ENCODE results near the gene PRKN. TPM values are rescaled to one million over a fixed set of nuclear protein-coding genes. Genes with fewer than 3 reads are reported as not detected.

The PRKN gene
- total RNA-seq, 4 donors from 2014 or later = 4.5 to 12.3 (median 9.0) TPM

DNA sequence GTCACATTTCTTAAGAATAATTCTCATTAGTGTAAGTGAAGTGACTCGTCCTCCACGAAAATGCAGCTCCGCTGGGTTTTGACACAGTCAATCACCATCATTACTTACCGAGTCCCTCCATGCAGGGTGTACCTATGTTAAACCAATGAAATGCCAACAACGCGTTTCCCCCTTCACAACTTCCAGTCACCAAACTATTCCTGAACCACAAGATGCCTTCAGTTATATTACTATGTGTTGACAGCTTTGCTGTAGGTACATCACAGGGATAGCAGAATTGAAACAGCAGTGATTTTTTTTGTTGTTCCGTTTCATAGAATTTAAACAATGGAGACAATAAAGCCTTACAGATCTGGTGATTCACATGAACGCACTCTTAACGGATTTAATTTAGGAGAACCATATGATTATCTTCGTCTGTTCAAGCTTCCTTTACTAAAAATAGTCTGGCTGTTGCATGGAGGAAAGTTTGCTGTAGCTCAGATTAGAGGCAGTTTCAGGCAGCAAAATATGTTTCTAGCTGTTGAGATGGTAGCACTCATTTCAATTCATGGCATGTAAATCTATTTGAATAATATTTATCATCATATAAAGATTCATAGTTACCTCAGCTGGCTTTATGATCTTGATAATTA is 652.8 kb downstream of the PRKN start:
- 80 to 87% methylated on average over 10 of the region's 10 CpGs for WGBS, 2 donors (ENCODE audit: low coverage in 1 of 2)
- no peaks in the 10 kb centered on the region for H3K4me1 ChIP-seq
- no peaks in the 10 kb centered on the region for H3K27me3 ChIP-seq
- no peaks in the 10 kb centered on the region for H3K9me3 ChIP-seq
- intact Hi-C loops (cut with DNase I; ENCODE audit: low total_unique reads) (no loop called here), in situ Hi-C loops (cut with MboI; ENCODE audit: low pct_ligation_motif_present in 1 of 4, low pct_unique_long_range_greater_than_20kb in 1 of 4, low sequenced_read_pairs in 3 of 4) (no loop called here)
- no peak overlapping the region for H3K27ac ChIP-seq
- TF ChIP-seq EP300 (IDR thresholded peaks at IDR 0.05; ENCODE audit: low read depth) (no peak), POLR2AphosphoS5 (IDR thresholded peaks at IDR 0.05) (no peak), POLR2A (IDR thresholded peaks at IDR 0.05) (no peak)
- TF ChIP-seq, protein P1, sequence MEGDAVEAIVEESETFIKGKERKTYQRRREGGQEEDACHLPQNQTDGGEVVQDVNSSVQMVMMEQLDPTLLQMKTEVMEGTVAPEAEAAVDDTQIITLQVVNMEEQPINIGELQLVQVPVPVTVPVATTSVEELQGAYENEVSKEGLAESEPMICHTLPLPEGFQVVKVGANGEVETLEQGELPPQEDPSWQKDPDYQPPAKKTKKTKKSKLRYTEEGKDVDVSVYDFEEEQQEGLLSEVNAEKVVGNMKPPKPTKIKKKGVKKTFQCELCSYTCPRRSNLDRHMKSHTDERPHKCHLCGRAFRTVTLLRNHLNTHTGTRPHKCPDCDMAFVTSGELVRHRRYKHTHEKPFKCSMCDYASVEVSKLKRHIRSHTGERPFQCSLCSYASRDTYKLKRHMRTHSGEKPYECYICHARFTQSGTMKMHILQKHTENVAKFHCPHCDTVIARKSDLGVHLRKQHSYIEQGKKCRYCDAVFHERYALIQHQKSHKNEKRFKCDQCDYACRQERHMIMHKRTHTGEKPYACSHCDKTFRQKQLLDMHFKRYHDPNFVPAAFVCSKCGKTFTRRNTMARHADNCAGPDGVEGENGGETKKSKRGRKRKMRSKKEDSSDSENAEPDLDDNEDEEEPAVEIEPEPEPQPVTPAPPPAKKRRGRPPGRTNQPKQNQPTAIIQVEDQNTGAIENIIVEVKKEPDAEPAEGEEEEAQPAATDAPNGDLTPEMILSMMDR (IDR thresholded peaks at IDR 0.05) = no peak
- DNase-seq = no peak
- H3K4me3 ChIP-seq = no peak overlapping the region
- H3K36me3 ChIP-seq = no peaks in the 10 kb centered on the region

DNA sequence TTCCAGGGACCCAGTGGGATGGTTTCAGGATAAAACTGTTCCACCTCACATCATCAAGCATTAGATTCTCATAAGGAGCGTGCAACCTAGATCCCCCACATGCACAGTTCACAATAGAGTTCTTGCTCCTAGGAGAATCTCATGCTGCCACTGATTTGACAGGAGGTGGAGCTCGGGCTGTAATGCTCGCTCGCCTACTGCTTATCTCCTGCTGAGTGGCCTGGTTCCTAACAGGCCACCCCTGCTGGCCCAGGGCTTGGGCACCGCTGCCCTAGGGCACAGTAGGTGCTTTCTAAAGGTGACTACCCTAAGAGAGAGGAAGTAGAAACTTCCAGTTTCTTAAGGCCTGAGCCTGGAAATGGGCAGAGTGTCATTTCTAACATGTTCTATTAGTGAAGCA is 656.9 kb downstream of the PRKN start:
- no peaks in the 10 kb centered on the region for H3K36me3 ChIP-seq
- no peaks in the 10 kb centered on the region for H3K27me3 ChIP-seq
- H3K27ac ChIP-seq = no peak overlapping the region
- 92% methylated on average over 5 of the region's 5 CpGs; no CpG with 5 or more reads in 1 of the 2 donors for WGBS, 2 donors (ENCODE audit: low coverage in 1 of 2)
- intact Hi-C loops (cut with DNase I; ENCODE audit: low total_unique reads) (no loop called here), in situ Hi-C loops (cut with MboI; ENCODE audit: low pct_ligation_motif_present in 1 of 4, low pct_unique_long_range_greater_than_20kb in 1 of 4, low sequenced_read_pairs in 3 of 4) (no loop called here)
- TF ChIP-seq POLR2A (IDR thresholded peaks at IDR 0.05) (no peak), EP300 (IDR thresholded peaks at IDR 0.05; ENCODE audit: low read depth) (no peak), POLR2AphosphoS5 (IDR thresholded peaks at IDR 0.05) (no peak)
- TF ChIP-seq, protein P1 (IDR thresholded peaks at IDR 0.05) = no peak
- no peak for DNase-seq
- no peaks in the 10 kb centered on the region for H3K9me3 ChIP-seq
- no peaks in the 10 kb centered on the region for H3K4me1 ChIP-seq
- no peak overlapping the region for H3K4me3 ChIP-seq

GRCh38 chr6:162069995-162070394 is 657.6 kb downstream of the PRKN start:
- Histone ChIP-seq H3K27ac (no peak overlapping the region), H3K4me3 (no peak overlapping the region), H3K36me3 (no peaks in the 10 kb centered on the region), H3K4me1 (no peaks in the 10 kb centered on the region), H3K9me3 (no peaks in the 10 kb centered on the region), H3K27me3 (no peaks in the 10 kb centered on the region)
- intact Hi-C loops (cut with DNase I; ENCODE audit: low total_unique reads) (no loop called here), in situ Hi-C loops (cut with MboI; ENCODE audit: low pct_ligation_motif_present in 1 of 4, low pct_unique_long_range_greater_than_20kb in 1 of 4, low sequenced_read_pairs in 3 of 4) (no loop called here)
- DNase-seq = no peak
- TF ChIP-seq EP300 (IDR thresholded peaks at IDR 0.05; ENCODE audit: low read depth) (no peak), POLR2AphosphoS5 (IDR thresholded peaks at IDR 0.05) (no peak), POLR2A (IDR thresholded peaks at IDR 0.05) (no peak)
- TF ChIP-seq, protein P1 (IDR thresholded peaks at IDR 0.05) = no peak
- WGBS, 2 donors (ENCODE audit: low coverage in 1 of 2) = 94% methylated on average over 2 of the region's 2 CpGs

- intact Hi-C loops (cut with DNase I; ENCODE audit: low total_unique reads) = no loop called here
- H3K36me3 ChIP-seq = no peaks in the 10 kb centered on the region
- no peak overlapping the region for H3K4me3 ChIP-seq
- DNase-seq = no peak
- in situ Hi-C loops (cut with MboI; ENCODE audit: low pct_ligation_motif_present in 1 of 4, low pct_unique_long_range_greater_than_20kb in 1 of 4, low sequenced_read_pairs in 3 of 4) = no loop called here
- no peaks in the 10 kb centered on the region for H3K27me3 ChIP-seq
- no peaks in the 10 kb centered on the region for H3K9me3 ChIP-seq
- TF ChIP-seq, protein P1 (IDR thresholded peaks at IDR 0.05) = no peak
- no peak for TF ChIP-seq POLR2A (IDR thresholded peaks at IDR 0.05)
- no peak for TF ChIP-seq EP300 (IDR thresholded peaks at IDR 0.05; ENCODE audit: low read depth)
- no peak for TF ChIP-seq POLR2AphosphoS5 (IDR thresholded peaks at IDR 0.05)
- 83 to 92% methylated on average over 2 to 4 of the region's 4 CpGs for WGBS, 2 donors (ENCODE audit: low coverage in 1 of 2)
- H3K4me1 ChIP-seq = no peaks in the 10 kb centered on the region
- H3K27ac ChIP-seq = no peak overlapping the region
These were observed 659.2 kb downstream of the PRKN start for GRCh38 chr6:162068340-162068739.
